ENCODE results near the gene PBX1. TPM values are rescaled to one million over a fixed set of nuclear protein-coding genes. Genes with fewer than 3 reads are reported as not detected.

The PBX1 gene
- total and polyA plus RNA-seq, 2 experiments from 2014 or later = 40.0 to 104 TPM

- TF ChIP-seq ZNF462 (CRISPR knock-in tag; IDR thresholded peaks at IDR 0.05) = no peak
Observed at GRCh38 chr1:164631751-164632150, 72.8 kb downstream of the PBX1 start (continued).

GRCh38 chr1:164633997-164634396 is 75.0 kb downstream of the PBX1 start:
- Mint-ChIP-seq H3K4me1 (peaks cover 81% of the 10 kb centered on the region), H3K27ac (peak overlapping the region; percentile 51; the same call in 1 of the 2 replicates), H3K9me3 (no peaks in the 10 kb centered on the region), H3K36me3 (ENCODE audit: low read depth) (peaks cover 18% of the 10 kb centered on the region; the same call in 2 of the 3 replicates), H3K4me3 (no peak overlapping the region), H3K27me3 (ENCODE audit: insufficient read depth, low read depth, poor library complexity) (peaks cover 3% of the 10 kb centered on the region)
- Histone ChIP-seq H3F3A (replicated peaks; ENCODE audit: low read depth) (0 out of 2 replicates have a peak, but pooled peaks cover 7% of the 10 kb centered on the region), H3K79me2 (replicated peaks; ENCODE audit: insufficient read depth) (peaks cover 99% of the 10 kb centered on the region), H3K4me3 (no peak overlapping the region), H2AFZ (no peak overlapping the region), H3K4me1 (ENCODE audit: insufficient read depth) (peaks cover 77% of the 10 kb centered on the region), H3K36me3 (ENCODE audit: insufficient read depth) (no peaks in the 10 kb centered on the region), H3K27me3 (ENCODE audit: insufficient read depth) (no peaks in the 10 kb centered on the region), H3K9me2 (ENCODE audit: insufficient read depth) (no peaks in the 10 kb centered on the region), H3K4me2 (peak overlapping the region; percentile 66), H4K20me1 (replicated peaks; ENCODE audit: insufficient read depth) (peaks cover 30% of the 10 kb centered on the region; the same call in 1 of the 2 replicates), H3K27ac (ENCODE audit: low read depth) (peak overlapping the region; percentile 73)
- ATAC-seq = no peak
- DNase-seq (ENCODE audit: low spot score) = no peak
- TF ChIP-seq CTCF (conservative IDR thresholded peaks at IDR 0.05; ENCODE audit: low read depth in 2 of 2) (no peak), POLR2AphosphoS5 (IDR thresholded peaks at IDR 0.05; ENCODE audit: low read depth) (no peak), EZH2phosphoT487 (IDR thresholded peaks at IDR 0.05; ENCODE audit: unreplicated experiment) (no peak), CREB1 (CRISPR knock-in tag; IDR thresholded peaks at IDR 0.05; ENCODE audit: low read depth) (no peak), NANOG (IDR thresholded peaks at IDR 0.05; ENCODE audit: borderline replicate concordance) (no peak), ETS1 (IDR thresholded peaks at IDR 0.05) (no peak)

Data from GM23338 (cell line).